Stomach (tissue), 4 donors: ENCODE results near the gene CTNNA3.

Experiments
- EP300 ChIP-seq: sonication (generic); formaldehyde crosslinking; IDR thresholded peaks from one replicate; pipeline ENCODE4 v1.6.1; 2017; ENCODE audit warnings: antibody characterized with exemption
- POLR2A ChIP-seq, 4 donors: fragments of 450-650 bp; IDR thresholded peaks; one replicate each; pipeline ENCODE4 v1.6.1; 2016; ENCODE audit warnings: antibody characterized with exemption in 4 of 4, control low read depth in 2 of 4, mild to moderate bottlenecking in 1 of 4, moderate library complexity in 1 of 4
- POLR2AphosphoS5 ChIP-seq, 3 donors: sonication (generic); formaldehyde crosslinking; IDR thresholded peaks; one replicate each; pipeline ENCODE4 v1.6.1; 2016; ENCODE audit warnings: antibody characterized with exemption in 3 of 3
- TF ChIP-seq, protein P1 (sequence below), 7 experiments: fragments of 450-650 bp in 4 of 7; fragments of 200-600 bp in 3 of 7; sonication (generic) in 3 of 7; IDR thresholded peaks; one replicate each; pipeline ENCODE4 v1.5.1; 2016 to 2019; ENCODE audit warnings: antibody characterized with exemption in 7 of 7, control low read depth in 2 of 7, mild to moderate bottlenecking in 1 of 7

DNA sequence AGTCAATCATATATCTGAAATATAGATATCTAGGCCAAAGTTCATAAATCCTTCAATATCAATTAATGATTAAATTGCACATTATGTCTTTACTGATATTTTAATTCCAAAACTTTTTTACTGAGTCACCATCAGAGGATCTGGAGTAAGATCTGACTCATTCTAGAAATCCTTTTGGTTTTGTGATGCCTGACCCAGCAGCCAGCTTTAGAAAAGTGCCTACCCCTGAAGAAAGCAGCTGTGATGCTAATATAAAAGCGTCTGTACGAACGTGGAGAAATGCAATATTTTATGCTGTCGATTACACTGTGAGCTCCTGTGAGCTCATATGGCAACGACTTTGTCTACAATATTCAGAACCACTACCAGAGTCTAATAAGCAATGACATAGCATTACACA, 912.7 kb downstream of the CTNNA3 start:
- TF ChIP-seq POLR2A (IDR thresholded peaks at IDR 0.05) = no peak
- no peak for TF ChIP-seq POLR2AphosphoS5 (IDR thresholded peaks at IDR 0.05)
- TF ChIP-seq, protein P1, sequence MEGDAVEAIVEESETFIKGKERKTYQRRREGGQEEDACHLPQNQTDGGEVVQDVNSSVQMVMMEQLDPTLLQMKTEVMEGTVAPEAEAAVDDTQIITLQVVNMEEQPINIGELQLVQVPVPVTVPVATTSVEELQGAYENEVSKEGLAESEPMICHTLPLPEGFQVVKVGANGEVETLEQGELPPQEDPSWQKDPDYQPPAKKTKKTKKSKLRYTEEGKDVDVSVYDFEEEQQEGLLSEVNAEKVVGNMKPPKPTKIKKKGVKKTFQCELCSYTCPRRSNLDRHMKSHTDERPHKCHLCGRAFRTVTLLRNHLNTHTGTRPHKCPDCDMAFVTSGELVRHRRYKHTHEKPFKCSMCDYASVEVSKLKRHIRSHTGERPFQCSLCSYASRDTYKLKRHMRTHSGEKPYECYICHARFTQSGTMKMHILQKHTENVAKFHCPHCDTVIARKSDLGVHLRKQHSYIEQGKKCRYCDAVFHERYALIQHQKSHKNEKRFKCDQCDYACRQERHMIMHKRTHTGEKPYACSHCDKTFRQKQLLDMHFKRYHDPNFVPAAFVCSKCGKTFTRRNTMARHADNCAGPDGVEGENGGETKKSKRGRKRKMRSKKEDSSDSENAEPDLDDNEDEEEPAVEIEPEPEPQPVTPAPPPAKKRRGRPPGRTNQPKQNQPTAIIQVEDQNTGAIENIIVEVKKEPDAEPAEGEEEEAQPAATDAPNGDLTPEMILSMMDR (IDR thresholded peaks at IDR 0.05) = no peak
- no peak for TF ChIP-seq EP300
